ENCODE data around the gene QRICH2. TPM values are rescaled to one million over a fixed set of nuclear protein-coding genes. Genes with fewer than 3 reads are reported as not detected.
"Not testable (repeated sequence)": the region's sequence is repeated elsewhere in the genome, so short reads cannot be mapped to it uniquely, and the experiment has no call there.

The QRICH2 gene
- total and polyA plus RNA-seq, 5 donors from 2014 or later, result 0.50 to 2.2 TPM; not detected in 3

- peak overlapping the region; percentile 11 for H3K4me3 ChIP-seq (ENCODE audit: low read depth, low read length)
- peaks cover 0 to 1% (median 0%) of the 10 kb centered on the region in 7 donors for H3K9me3 Mint-ChIP-seq
- H3K9me3 ChIP-seq (ENCODE audit: control insufficient read depth in 2 of 2, low read length in 2 of 2), result no peaks in the 10 kb centered on the region
- peaks cover 5% of the 10 kb centered on the region for H3K27me3 Mint-ChIP-seq
- peaks cover 11% of the 10 kb centered on the region for H3K36me3 ChIP-seq (ENCODE audit: control insufficient read depth, insufficient read depth, low read length)
- DNase-seq (peak in 1 of 3 donors; percentile 40), ATAC-seq (ENCODE audit: low read depth in 2 of 2) (peak in 1 of 2 donors; percentile 1)
- H3K4me1 Mint-ChIP-seq, result peaks cover 5 to 76% (median 29%) of the 10 kb centered on the region in 4 donors
- peaks cover 9% of the 10 kb centered on the region for H3K36me3 Mint-ChIP-seq
- H3K4me1 ChIP-seq (ENCODE audit: control insufficient read depth, insufficient read depth, low read length, poor library complexity, severe bottlenecking), result peaks cover 90% of the 10 kb centered on the region
- H3K4me3 Mint-ChIP-seq, result peak overlapping the region; percentile 84 to 93 (median 87)
- peak overlapping the region; percentile 52 to 97 (median 84) for H3K27ac Mint-ChIP-seq
- no peaks in the 10 kb centered on the region for H3K27me3 ChIP-seq (ENCODE audit: control insufficient read depth, insufficient read depth, low read length)
- H3K27ac ChIP-seq (ENCODE audit: insufficient read depth, low read length, poor library complexity, severe bottlenecking), result peak overlapping the region; percentile 92
These were observed 37.1 kb downstream of the QRICH2 start for GRCh38 chr17:76270770-76271668.

- H3K27me3 Mint-ChIP-seq, result peaks cover 5% of the 10 kb centered on the region
- H3K4me3 Mint-ChIP-seq, result peak overlapping the region in 3 of 4 donors; percentile 63 to 93 (median 91)
- peaks cover 89% of the 10 kb centered on the region for H3K4me1 ChIP-seq (ENCODE audit: control insufficient read depth, insufficient read depth, low read length, poor library complexity, severe bottlenecking)
- peak overlapping the region; percentile 92 for H3K27ac ChIP-seq (ENCODE audit: insufficient read depth, low read length, poor library complexity, severe bottlenecking)
- peak overlapping the region in 2 of 3 donors; percentile 44 to 96 for H3K27ac Mint-ChIP-seq
- ATAC-seq (ENCODE audit: low read depth in 2 of 2) (no peak), DNase-seq (peak in 1 of 3 donors; percentile 25)
- no peaks in the 10 kb centered on the region for H3K9me3 ChIP-seq (ENCODE audit: control insufficient read depth in 2 of 2, low read length in 2 of 2)
- H3K9me3 Mint-ChIP-seq, result peaks cover 0 to 1% (median 0%) of the 10 kb centered on the region in 7 donors
- H3K4me1 Mint-ChIP-seq, result peaks cover 5 to 73% (median 29%) of the 10 kb centered on the region in 4 donors
- H3K36me3 Mint-ChIP-seq, result peaks cover 9% of the 10 kb centered on the region
- peaks cover 11% of the 10 kb centered on the region for H3K36me3 ChIP-seq (ENCODE audit: control insufficient read depth, insufficient read depth, low read length)
- H3K27me3 ChIP-seq (ENCODE audit: control insufficient read depth, insufficient read depth, low read length), result no peaks in the 10 kb centered on the region
- H3K4me3 ChIP-seq (ENCODE audit: low read depth, low read length), result no peak overlapping the region
These were observed 37.9 kb downstream of the QRICH2 start for GRCh38 chr17:76270127-76270592.

- H3K4me3 ChIP-seq (ENCODE audit: low read depth, low read length), result no peak overlapping the region
- peaks cover 9% of the 10 kb centered on the region for H3K36me3 Mint-ChIP-seq
- no peak for ATAC-seq (ENCODE audit: low read depth in 2 of 2)
These were observed 38.8 kb downstream of the QRICH2 start for GRCh38 chr17:76268991-76269981.

GRCh38 chr17:76268015-76268749 is 39.9 kb downstream of the QRICH2 start:
- Mint-ChIP-seq H3K4me1 (peaks cover 11 to 71% (median 35%) of the 10 kb centered on the region in 4 donors), H3K4me3 (peak overlapping the region; percentile 91 to 97 (median 94)), H3K9me3 (peaks cover 0 to 1% (median 0%) of the 10 kb centered on the region in 7 donors), H3K27ac (peak overlapping the region; percentile 94 to 96 (median 95)), H3K36me3 (peaks cover 9% of the 10 kb centered on the region), H3K27me3 (peaks cover 5% of the 10 kb centered on the region)
- peaks cover 11% of the 10 kb centered on the region for H3K36me3 ChIP-seq (ENCODE audit: control insufficient read depth, insufficient read depth, low read length)
- H3K9me3 ChIP-seq (ENCODE audit: control insufficient read depth in 2 of 2, low read length in 2 of 2), result no peaks in the 10 kb centered on the region
- peak overlapping the region; percentile 91 for H3K27ac ChIP-seq (ENCODE audit: insufficient read depth, low read length, poor library complexity, severe bottlenecking)
- ATAC-seq (ENCODE audit: low read depth in 2 of 2) (no peak), DNase-seq (peak in 2 of 3 donors; percentile 54 to 87)
- H3K4me3 ChIP-seq (ENCODE audit: low read depth, low read length), result peak overlapping the region; percentile 95
- H3K27me3 ChIP-seq (ENCODE audit: control insufficient read depth, insufficient read depth, low read length), result no peaks in the 10 kb centered on the region
- H3K4me1 ChIP-seq (ENCODE audit: control insufficient read depth, insufficient read depth, low read length, poor library complexity, severe bottlenecking), result peaks cover 81% of the 10 kb centered on the region

More at GRCh38 chr17:76268991-76269981, 38.8 kb downstream of the QRICH2 start:
- peaks cover 11% of the 10 kb centered on the region for H3K36me3 ChIP-seq (ENCODE audit: control insufficient read depth, insufficient read depth, low read length)
- no peaks in the 10 kb centered on the region for H3K27me3 ChIP-seq (ENCODE audit: control insufficient read depth, insufficient read depth, low read length)
- Mint-ChIP-seq H3K4me3 (peak overlapping the region; percentile 86 to 95 (median 92)), H3K27me3 (peaks cover 5% of the 10 kb centered on the region), H3K27ac (peak overlapping the region; percentile 83 to 96 (median 95)), H3K4me1 (peaks cover 10 to 69% (median 29%) of the 10 kb centered on the region in 4 donors), H3K9me3 (peaks cover 0 to 1% (median 0%) of the 10 kb centered on the region in 7 donors)
- no peaks in the 10 kb centered on the region for H3K9me3 ChIP-seq (ENCODE audit: control insufficient read depth in 2 of 2, low read length in 2 of 2)
- H3K4me1 ChIP-seq (ENCODE audit: control insufficient read depth, insufficient read depth, low read length, poor library complexity, severe bottlenecking), result peaks cover 85% of the 10 kb centered on the region
- DNase-seq, result peak in 1 of 3 donors; percentile 39
- peak overlapping the region; percentile 91 for H3K27ac ChIP-seq (ENCODE audit: insufficient read depth, low read length, poor library complexity, severe bottlenecking)

GRCh38 chr17:76267581-76268001 is 40.5 kb downstream of the QRICH2 start:
- peak in 1 of 3 donors; percentile 36 for DNase-seq
- H3K4me3 ChIP-seq (ENCODE audit: low read depth, low read length), result peak overlapping the region; percentile 95
- H3K36me3 ChIP-seq (ENCODE audit: control insufficient read depth, insufficient read depth, low read length), result peaks cover 11% of the 10 kb centered on the region
- H3K4me1 Mint-ChIP-seq, result peaks cover 11 to 71% (median 38%) of the 10 kb centered on the region in 4 donors
- H3K4me1 ChIP-seq (ENCODE audit: control insufficient read depth, insufficient read depth, low read length, poor library complexity, severe bottlenecking), result peaks cover 75% of the 10 kb centered on the region
- H3K27ac Mint-ChIP-seq, result peak overlapping the region; percentile 94 to 96 (median 95)
- H3K9me3 ChIP-seq (ENCODE audit: control insufficient read depth in 2 of 2, low read length in 2 of 2); H3K27me3 Mint-ChIP-seq; ATAC-seq (ENCODE audit: low read depth in 2 of 2); H3K36me3 Mint-ChIP-seq; H3K27me3 ChIP-seq (ENCODE audit: control insufficient read depth, insufficient read depth, low read length); H3K9me3 Mint-ChIP-seq: not testable (repeated sequence)
- H3K4me3 Mint-ChIP-seq, result peak overlapping the region; percentile 91 to 97 (median 94)
- H3K27ac ChIP-seq (ENCODE audit: insufficient read depth, low read length, poor library complexity, severe bottlenecking), result peak overlapping the region; percentile 91

- H3K4me3 ChIP-seq (ENCODE audit: low read depth, low read length), result peak overlapping the region; percentile 95
- H3K27me3 ChIP-seq (ENCODE audit: control insufficient read depth, insufficient read depth, low read length), result no peaks in the 10 kb centered on the region
- ATAC-seq (ENCODE audit: low read depth in 2 of 2), result no peak
- peak overlapping the region; percentile 91 for H3K27ac ChIP-seq (ENCODE audit: insufficient read depth, low read length, poor library complexity, severe bottlenecking)
- H3K9me3 ChIP-seq (ENCODE audit: control insufficient read depth in 2 of 2, low read length in 2 of 2), result no peaks in the 10 kb centered on the region
- Mint-ChIP-seq H3K4me1 (peaks cover 11 to 73% (median 43%) of the 10 kb centered on the region in 4 donors), H3K9me3 (peaks cover 0 to 3% (median 0%) of the 10 kb centered on the region in 7 donors), H3K36me3 (peaks cover 9% of the 10 kb centered on the region), H3K27ac (peak overlapping the region; percentile 91 to 96 (median 95)), H3K4me3 (peak overlapping the region; percentile 91 to 97 (median 94)), H3K27me3 (peaks cover 5% of the 10 kb centered on the region)
- peaks cover 70% of the 10 kb centered on the region for H3K4me1 ChIP-seq (ENCODE audit: control insufficient read depth, insufficient read depth, low read length, poor library complexity, severe bottlenecking)
- H3K36me3 ChIP-seq (ENCODE audit: control insufficient read depth, insufficient read depth, low read length), result peaks cover 11% of the 10 kb centered on the region
- DNase-seq, result peak in 1 of 3 donors; percentile 41
These were observed 41.0 kb downstream of the QRICH2 start for GRCh38 chr17:76267051-76267576.

All from CD4-positive, CD25-positive, alpha-beta regulatory T cell (primary cell).